Limb (tissue), 2 donors: ENCODE results near the gene PIGV.
"Not testable (repeated sequence)": the region's sequence is repeated elsewhere in the genome, so short reads cannot be mapped to it uniquely, and the experiment has no call there.

Source experiments
- DNase-seq, 2 donors: peaks; one replicate each; pipeline ENCODE4 v3.0.0-alpha.2; 2016; ENCODE audit errors: extremely low spot score in 2 of 2

PIGV gene

DNA sequence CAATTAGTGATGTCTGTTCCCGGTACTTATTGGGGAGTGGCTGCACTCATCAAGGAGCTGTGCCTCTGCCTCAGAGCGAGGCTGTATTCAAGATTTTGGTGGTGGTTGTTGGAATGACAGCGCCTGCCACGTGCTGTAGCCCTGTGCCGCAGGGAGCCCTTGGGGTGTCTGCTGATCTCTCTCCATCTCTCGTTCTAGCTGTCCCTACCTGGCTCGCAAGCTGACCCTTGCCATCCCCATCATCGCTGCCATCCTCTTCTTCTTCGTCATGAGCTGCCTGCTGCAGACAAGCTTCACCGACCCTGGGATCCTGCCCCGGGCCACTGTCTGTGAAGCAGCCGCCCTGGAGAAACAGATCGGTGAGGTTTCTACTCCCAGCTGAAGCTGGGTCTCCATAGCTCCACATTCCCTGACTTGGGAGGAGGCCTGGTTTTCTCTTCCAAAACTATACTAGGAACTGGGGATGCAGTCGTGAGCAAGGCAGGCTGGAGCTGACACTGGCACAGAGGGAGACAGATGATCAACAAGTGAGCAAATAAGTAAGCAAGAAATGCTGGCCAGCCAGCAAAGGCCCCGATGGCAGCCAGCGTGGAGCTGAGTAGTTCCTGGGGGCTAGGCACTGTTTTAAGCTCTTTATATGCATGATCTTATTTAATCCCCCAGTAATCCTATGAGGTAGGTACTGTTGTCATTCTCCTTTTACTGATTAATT is 44.7 kb downstream of the PIGV start:
- no peak for DNase-seq

DNA sequence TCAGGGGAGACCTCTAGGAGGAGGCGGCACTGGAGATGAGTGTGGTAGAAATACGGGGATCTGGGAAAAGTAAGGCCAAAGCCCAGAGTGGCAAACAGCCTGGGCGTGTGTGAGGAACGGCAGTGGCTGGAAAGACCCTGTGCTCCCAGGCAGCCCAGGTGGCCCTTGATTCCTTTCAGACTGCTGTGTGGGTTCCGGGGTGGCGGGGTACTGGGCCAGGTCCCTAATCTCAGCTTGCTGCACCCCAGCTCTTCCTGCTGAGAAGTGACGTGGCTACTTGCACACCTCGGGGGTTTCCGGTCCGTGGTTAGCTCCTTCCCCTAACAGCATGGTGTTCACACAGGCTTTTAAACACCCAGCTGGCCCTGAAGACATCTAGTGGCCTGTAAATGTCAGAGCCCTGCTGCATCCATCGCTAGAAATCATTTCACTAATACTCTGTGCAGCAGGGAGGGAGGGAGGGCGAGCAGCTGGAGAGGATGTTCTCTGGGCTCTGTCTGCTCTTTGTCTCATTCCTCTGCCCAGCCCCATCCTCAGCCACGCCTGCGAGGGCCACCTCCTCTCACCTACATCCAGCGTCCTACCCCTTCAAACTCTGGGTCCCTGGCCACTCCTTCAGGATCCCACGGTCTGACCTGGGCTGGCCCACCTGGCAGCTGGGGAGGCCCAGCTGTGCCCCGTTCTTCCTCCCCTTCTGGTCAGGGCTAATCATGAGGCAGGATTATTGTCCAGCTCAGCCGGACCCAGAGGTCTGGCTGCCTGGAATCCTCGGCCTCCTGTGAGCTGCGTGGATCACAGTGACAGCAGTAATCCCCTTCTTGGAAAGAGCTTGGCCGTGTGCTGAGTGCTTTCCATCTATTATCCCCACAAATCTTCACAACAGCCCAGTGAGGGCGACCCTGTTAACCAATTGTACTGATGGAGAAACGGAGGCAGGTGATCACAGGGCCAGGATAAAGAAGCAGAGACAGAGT is 46.0 kb downstream of the PIGV start:
- DNase-seq, result no peak

- not testable (repeated sequence) for DNase-seq
Measured at GRCh38 chr1:26837665-26838064, 49.9 kb downstream of the PIGV start.

DNA sequence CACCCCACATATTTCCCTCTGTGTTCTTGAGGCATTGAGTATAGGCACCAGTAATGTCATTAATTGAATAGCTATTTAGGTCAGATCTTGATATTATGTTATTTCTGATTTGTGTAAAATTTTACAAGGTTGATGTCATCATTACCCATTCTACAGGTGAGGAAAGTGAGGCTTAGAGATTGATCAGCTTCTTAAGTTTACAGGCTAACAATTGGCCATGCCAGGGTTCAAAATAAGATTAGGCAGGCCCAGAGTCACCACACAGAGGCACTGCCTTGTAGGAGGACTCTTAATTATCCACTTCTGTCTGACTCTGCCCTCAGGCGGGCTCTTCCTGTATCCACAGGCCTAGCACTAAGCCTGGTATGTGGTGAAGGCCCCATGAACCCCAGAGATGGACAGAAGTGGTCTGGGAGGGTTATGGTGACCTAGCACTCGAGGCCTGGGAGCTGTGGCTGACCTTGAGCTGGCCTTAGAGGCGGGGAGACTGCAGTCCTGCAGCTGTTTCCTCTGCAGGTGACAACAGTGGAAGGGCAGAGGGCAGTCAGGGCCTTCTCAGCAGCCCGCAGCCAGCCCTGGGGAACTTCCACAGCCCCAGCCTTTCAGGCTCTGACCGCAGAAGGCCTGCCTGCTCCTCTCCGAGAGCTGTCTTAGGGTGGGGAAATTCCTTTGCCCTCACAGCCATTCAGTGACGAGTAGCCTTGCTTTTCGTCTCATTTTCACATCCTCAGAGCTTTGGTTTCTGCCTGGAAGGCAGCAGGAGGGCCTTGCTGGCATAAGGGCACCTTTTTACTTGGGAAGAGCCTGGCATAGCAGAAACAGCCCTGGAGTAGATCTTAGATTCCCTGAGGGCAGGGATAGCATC is 51.0 kb downstream of the PIGV start:
- DNase-seq, result no peak

GRCh38 chr1:26839339-26839722 is 51.6 kb downstream of the PIGV start:
- no peak for DNase-seq

DNA sequence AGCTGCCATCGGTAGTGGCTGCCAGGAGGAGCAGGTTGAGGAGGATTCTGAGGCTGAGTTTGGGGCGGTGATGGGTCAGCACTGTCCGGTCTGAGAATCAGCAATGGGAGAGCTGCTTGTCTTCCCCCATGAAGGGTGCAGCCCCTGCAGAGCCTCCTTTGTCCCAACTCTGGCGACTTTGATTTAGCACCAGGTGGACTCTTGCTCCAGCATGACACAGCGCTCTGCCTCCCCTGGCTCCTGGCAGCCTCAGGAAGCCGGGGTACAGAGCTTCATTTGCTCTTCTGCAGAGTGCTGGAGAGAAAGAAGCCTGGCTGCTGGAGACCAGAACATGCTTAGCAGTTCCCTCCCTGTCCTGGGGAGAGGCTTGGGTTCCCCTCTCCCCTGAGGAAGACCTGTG is 52.0 kb downstream of the PIGV start:
- no peak for DNase-seq

- no peak for DNase-seq
Measured at GRCh38 chr1:26844424-26845196, 56.9 kb downstream of the PIGV start.

DNA sequence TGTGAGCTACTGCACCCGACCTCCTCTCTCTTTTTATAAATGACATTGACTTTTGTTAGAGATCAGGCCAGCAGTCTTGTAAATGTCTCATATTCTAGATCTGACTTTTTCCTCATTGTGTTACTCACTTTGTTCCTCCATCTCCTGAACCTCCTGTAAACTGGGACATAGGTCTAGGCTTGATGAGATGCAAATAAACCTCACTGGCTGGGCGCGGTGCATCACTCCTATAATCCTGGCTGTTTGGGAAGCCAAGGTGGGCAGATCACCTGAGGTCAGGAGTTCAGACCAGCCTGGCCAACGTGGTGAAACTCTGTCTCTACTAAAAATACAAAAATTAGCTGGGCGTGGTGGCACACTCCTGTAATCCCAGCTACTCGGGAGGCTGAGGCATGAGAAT is 60.1 kb downstream of the PIGV start:
- DNase-seq, result not testable (repeated sequence)
